ENCODE data around the gene SLC25A26. TPM values are rescaled to one million over a fixed set of nuclear protein-coding genes. Genes with fewer than 3 reads are reported as not detected.
A peak's percentile ranks its signal among the peaks of the same experiment; 100 is the strongest.

SLC25A26 gene
- total and polyA plus RNA-seq, 2 of the 13 experiments (the other 11 are each of a cell fraction or from before 2014, with no cell fraction given) = 23.1 to 32.7 TPM

- TF ChIP-seq ZNF800 (CRISPR knock-in tag; IDR thresholded peaks at IDR 0.05) (no peak), ZFP82 (CRISPR knock-in tag; IDR thresholded peaks at IDR 0.05; ENCODE audit: borderline replicate concordance) (no peak)
Measured at GRCh38 chr3:66398228-66399025, 177.6 kb downstream of the SLC25A26 start (continued).

- no peak for FAIRE-seq
- no peak for ATAC-seq
- DNase-seq (ENCODE audit: low spot score) = no peak
- no peaks in the 10 kb centered on the region for H3K9me3 ChIP-seq (ENCODE audit: low read length)
- no peak overlapping the region for H2AFZ ChIP-seq (ENCODE audit: low read length)
- POLR2A ChIA-PET = no interaction called here
- no peaks in the 10 kb centered on the region for H3K27me3 ChIP-seq (ENCODE audit: control insufficient read depth in 1 of 2, insufficient read depth in 2 of 2, low read length in 2 of 2)
- BruUV-seq (replicated peaks) = no TSS peak
- in situ Hi-C loops (cut with HindIII; ENCODE audit: extremely low pct_ligation_motif_present, low pct_unique_long_range_greater_than_20kb) = no loop called here
- no peak overlapping the region for H3K9ac ChIP-seq (ENCODE audit: insufficient read depth, low read depth, low read length)
- CTCF ChIA-PET (ENCODE audit: low intra/inter-chr PET ratio, low total read pairs) = no interaction called here
- intact Hi-C loops (cut with micrococcal nuclease; ENCODE audit: unreplicated experiment) = no loop called here
- no peak overlapping the region for H3K4me3 ChIP-seq (replicated peaks in 1 of 3; ENCODE audit: insufficient read depth in 1 of 3, low read depth in 2 of 3, low read length in 3 of 3)
- H3K4me2 ChIP-seq (ENCODE audit: low read depth, low read length) = no peak overlapping the region
- H3K79me2 ChIP-seq (ENCODE audit: insufficient read depth, low read length) = no peaks in the 10 kb centered on the region
- H3K27ac ChIP-seq (ENCODE audit: extremely low read length, insufficient read depth, low read length) = no peak overlapping the region
- H3K36me3 ChIP-seq (replicated peaks in 1 of 2; ENCODE audit: control insufficient read depth in 1 of 2, insufficient read depth in 2 of 2, low read length in 2 of 2) = peaks cover 16 to 57% of the 10 kb centered on the region in 2 experiments
- 92% methylated on average over 9 of the region's 10 CpGs for WGBS (ENCODE audit: low lambda C conversion rate)
- H3K4me1 ChIP-seq (ENCODE audit: insufficient read depth, low read length) = no peaks in the 10 kb centered on the region
- no peaks in the 10 kb centered on the region for H4K20me1 ChIP-seq (ENCODE audit: insufficient read depth, low read length)
- TF ChIP-seq ZFP41 (CRISPR knock-in tag; IDR thresholded peaks at IDR 0.05; ENCODE audit: borderline replicate concordance) (no peak), BCLAF1 (IDR thresholded peaks at IDR 0.05) (no peak), ZNF770 (CRISPR knock-in tag; IDR thresholded peaks at IDR 0.05) (0 out of 2 replicates have a peak, but pooled peaks have one; percentile 28), PREB (CRISPR knock-in tag; IDR thresholded peaks at IDR 0.05) (no peak), ZBTB33 (CRISPR knock-in tag; IDR thresholded peaks at IDR 0.05) (peak; percentile 56; the same call in 1 of the 2 replicates)
Measured at GRCh38 chr3:66399529-66400232, 178.9 kb downstream of the SLC25A26 start.
